Bronchial epithelial cell (primary cell): ENCODE measurements around the gene RAD51B. TPM values are rescaled to one million over a fixed set of nuclear protein-coding genes. Genes with fewer than 3 reads are reported as not detected.

ENCODE experiments used
- DNase-seq: peaks from one replicate; pipeline ENCODE4 v3.0.0-alpha.2; 2010; ENCODE audit warnings: low read depth
- FAIRE-seq: peaks from 2 replicates; lab custom pipeline; 2011; peaks lifted over from hg19 to GRCh38; lab: Jason Lieb, UNC
- H3K27me3 ChIP-seq: 2 replicates; pipeline ENCODE4 v1.5.1; 2011; ENCODE audit warnings: low read length; ENCODE audit not compliant: control insufficient read depth, insufficient read depth
- H3K36me3 ChIP-seq: 2 replicates; pipeline ENCODE4 v1.5.1; 2011; ENCODE audit warnings: low read length; ENCODE audit not compliant: control insufficient read depth, insufficient read depth
- H3K4me3 ChIP-seq: 2 replicates; pipeline ENCODE4 v1.5.1; 2011; ENCODE audit warnings: mild to moderate bottlenecking, low read depth, low read length, control low read depth
- total RNA-seq: library from RNA; depleted of rRNA; stranded (reverse); fragments of >200 nt; gene quantifications from 2 replicates; pipeline ENCODE4 v1.2.1, GENCODE V29; 2014
- TF ChIP-seq, protein P1 (sequence below): IDR thresholded peaks from 2 replicates; pipeline ENCODE4 v1.5.1; 2011; ENCODE audit warnings: mild to moderate bottlenecking, moderate library complexity, low read length, control low read depth, inconsistent platforms; ENCODE audit not compliant: insufficient read depth, severe bottlenecking

RAD51B gene
- total RNA-seq, 1 donor from 2014 or later = 12.1 TPM

DNA sequence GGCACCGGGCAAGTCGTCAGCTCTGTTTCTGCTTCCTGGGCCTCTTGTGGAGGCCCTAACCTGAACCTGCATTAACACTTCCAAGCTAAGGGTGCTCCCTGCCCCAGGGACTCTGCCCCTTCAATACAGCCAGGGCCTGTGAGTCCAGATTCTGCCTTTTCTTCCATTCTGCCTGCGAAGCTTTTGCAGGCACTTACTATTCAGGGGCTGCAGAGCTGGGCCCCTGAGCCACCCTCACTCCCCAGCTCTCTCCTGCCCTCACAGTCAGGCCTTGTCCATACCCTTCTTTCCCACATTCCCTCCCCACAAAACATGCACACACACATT, 872.2 kb downstream of the RAD51B start:
- DNase-seq (no peak), FAIRE-seq (no peak)
- no peak overlapping the region for H3K4me3 ChIP-seq
- TF ChIP-seq, protein P1, sequence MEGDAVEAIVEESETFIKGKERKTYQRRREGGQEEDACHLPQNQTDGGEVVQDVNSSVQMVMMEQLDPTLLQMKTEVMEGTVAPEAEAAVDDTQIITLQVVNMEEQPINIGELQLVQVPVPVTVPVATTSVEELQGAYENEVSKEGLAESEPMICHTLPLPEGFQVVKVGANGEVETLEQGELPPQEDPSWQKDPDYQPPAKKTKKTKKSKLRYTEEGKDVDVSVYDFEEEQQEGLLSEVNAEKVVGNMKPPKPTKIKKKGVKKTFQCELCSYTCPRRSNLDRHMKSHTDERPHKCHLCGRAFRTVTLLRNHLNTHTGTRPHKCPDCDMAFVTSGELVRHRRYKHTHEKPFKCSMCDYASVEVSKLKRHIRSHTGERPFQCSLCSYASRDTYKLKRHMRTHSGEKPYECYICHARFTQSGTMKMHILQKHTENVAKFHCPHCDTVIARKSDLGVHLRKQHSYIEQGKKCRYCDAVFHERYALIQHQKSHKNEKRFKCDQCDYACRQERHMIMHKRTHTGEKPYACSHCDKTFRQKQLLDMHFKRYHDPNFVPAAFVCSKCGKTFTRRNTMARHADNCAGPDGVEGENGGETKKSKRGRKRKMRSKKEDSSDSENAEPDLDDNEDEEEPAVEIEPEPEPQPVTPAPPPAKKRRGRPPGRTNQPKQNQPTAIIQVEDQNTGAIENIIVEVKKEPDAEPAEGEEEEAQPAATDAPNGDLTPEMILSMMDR = no peak
- H3K27me3 ChIP-seq = no peaks in the 10 kb centered on the region
- no peaks in the 10 kb centered on the region for H3K36me3 ChIP-seq

DNA sequence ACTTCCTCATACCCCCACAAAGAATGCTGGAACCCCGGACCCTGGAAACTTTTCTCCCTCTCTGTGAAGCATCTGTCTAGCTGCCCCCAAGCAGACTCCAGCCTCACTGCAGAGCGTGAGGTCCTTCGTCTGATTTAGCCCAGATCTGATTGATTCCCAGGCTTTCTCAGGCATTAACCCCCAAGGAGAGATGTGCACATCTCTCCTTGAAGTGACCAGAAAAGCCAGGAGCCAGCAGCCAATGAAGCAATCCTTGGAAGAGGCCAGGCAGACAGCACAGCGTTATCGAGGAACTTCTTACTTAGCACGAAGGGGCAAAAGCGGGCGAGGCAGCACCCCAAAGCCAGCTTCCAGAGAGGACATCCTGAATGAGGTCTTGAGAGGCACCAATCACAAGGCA, 872.6 kb downstream of the RAD51B start:
- H3K36me3 ChIP-seq = no peaks in the 10 kb centered on the region
- no peak overlapping the region for H3K4me3 ChIP-seq
- FAIRE-seq (no peak), DNase-seq (no peak)
- TF ChIP-seq, protein P1 = no peak
- H3K27me3 ChIP-seq = no peaks in the 10 kb centered on the region

DNA sequence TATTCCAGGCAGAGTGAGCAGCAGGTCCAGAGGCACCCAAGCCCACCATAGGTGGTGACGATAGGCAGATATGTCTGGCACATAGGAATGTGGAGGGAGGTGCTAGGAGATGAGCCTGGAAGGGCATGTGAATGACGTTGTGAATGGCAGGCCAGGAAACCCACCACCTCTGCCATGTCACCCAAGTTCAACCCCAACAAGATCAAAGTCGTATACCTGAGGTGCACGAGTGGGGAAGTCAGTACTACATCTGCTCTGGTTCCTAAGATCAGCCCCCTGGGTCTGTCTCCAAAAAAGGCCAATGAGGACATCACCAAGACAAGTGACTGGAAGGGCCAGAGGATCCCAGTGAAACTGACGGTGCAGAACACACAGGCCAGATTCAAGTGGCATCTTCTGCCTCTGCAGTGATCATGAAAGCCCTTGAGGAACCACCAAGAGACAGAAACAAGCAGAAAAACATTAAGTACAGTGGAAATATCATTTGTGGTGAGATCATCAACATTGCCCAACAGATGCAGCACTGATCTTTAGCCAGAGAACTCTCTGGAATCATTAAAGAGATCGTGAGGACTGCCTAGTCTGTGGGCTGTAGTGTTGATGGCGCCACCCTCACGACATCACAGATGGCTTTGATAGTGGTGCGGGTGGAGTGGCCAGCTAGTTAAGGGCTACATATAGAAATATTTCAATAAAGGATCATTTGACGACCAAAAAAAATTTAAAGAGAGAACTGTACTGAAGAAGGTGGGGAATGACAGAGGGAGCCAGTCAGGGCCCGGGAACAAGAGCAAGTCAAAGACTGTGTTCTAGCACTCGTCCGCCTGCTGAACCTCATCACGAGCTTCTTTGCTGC, 873.6 kb downstream of the RAD51B start:
- DNase-seq (peak; percentile 38), FAIRE-seq (no peak)
- no peaks in the 10 kb centered on the region for H3K36me3 ChIP-seq
- no peaks in the 10 kb centered on the region for H3K27me3 ChIP-seq
- TF ChIP-seq, protein P1 = no peak
- H3K4me3 ChIP-seq = no peak overlapping the region

DNA sequence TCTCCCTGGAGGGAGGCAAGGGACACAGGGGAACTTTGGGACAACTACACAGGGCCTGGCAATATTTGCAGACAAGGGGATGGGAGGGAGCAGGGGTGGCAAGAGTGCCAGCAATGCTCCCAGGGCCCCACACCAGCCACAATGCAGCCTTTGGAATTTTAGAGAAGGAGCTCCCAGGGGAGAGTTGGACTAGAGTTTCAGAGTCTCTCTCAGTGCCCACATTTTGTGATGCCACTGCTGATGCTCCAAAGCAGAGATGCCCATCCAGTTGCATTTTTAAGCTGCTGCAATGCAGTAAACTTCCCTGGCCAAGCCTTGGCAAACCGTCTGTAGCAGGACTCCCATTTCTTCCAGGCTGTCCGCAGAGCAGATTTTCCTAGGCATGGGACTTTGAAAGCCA, 874.3 kb downstream of the RAD51B start:
- FAIRE-seq (no peak), DNase-seq (no peak)
- H3K36me3 ChIP-seq = no peaks in the 10 kb centered on the region
- H3K27me3 ChIP-seq = no peaks in the 10 kb centered on the region
- TF ChIP-seq, protein P1 = no peak
- H3K4me3 ChIP-seq = no peak overlapping the region

DNA sequence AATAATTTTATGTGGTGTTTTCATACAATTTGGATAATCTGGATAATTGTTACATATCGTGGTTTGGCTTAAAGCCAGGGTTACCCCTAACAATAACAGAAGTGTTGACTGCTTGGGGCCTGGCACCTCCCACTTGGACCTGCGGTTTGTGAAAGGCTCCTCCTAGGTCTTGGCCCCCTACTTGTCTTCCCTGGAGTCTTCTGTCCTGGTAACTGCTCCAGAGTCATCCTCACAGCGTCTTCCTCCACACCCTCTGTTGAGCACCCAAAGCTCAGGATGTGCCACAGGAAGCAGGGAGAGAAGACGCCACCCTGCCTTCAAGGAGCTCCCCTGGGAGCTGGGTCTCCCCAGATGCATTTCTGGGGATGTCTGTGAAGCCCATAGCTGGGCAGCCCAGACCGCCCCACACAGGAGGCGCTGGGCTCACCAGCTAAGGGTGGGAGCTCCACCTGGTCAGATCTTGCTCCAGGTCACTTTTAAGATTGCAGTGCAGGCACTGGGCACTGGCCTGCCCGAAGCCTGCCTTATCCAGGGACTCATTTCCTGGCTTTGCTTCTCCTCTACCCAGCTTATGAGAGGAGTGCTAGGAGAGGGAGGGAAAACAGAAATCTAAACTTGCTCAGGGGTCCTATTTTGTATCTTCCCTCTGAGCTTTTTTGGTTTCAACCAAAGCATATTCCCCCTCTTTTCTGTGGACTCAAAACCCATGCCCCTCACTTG, 875.1 kb downstream of the RAD51B start:
- TF ChIP-seq, protein P1 = no peak
- FAIRE-seq (no peak), DNase-seq (no peak)
- Histone ChIP-seq H3K27me3 (no peaks in the 10 kb centered on the region), H3K36me3 (no peaks in the 10 kb centered on the region), H3K4me3 (no peak overlapping the region)
